Measurements from ENCODE around the gene CCDC198. TPM values are rescaled to one million over a fixed set of nuclear protein-coding genes. Genes with fewer than 3 reads are reported as not detected.
A peak's percentile ranks its signal among the peaks of the same experiment; 100 is the strongest.

The CCDC198 gene
- total and polyA plus RNA-seq, 2 of the 13 experiments (the other 11 are each of a cell fraction or from before 2014, with no cell fraction given), result 0.69 to 0.95 TPM

DNA sequence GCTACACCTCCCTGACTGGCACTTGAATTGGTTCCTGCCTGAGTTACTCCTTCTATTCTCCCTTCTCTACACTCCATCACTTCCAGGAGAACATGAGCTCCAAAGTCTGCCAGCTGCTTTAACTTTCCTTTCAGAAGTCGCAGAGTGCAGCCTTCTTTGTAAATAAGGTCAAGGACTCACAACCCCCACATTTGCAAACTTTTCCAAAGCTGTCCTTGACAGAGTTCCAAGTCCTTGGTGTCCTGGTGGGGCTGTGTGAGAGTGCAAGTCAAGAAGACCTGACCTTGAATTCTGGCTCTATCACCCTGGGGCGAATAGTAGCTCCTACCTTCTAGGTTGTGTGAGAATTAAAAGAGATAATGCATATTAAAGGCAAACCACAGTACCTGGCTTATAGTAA, 15.6 kb downstream of the CCDC198 start:
- Histone ChIP-seq H3K79me2 (ENCODE audit: insufficient read depth, low read length) (no peaks in the 10 kb centered on the region), H3K4me1 (ENCODE audit: insufficient read depth, low read length) (peaks cover 10% of the 10 kb centered on the region), H3K27ac (ENCODE audit: extremely low read length, insufficient read depth, low read length) (no peak overlapping the region), H3K4me3 (replicated peaks in 1 of 3; ENCODE audit: insufficient read depth in 1 of 3, low read depth in 2 of 3, low read length in 3 of 3) (no peak overlapping the region), H3K9me3 (ENCODE audit: low read length) (no peaks in the 10 kb centered on the region), H3K27me3 (ENCODE audit: control insufficient read depth in 1 of 2, insufficient read depth in 2 of 2, low read length in 2 of 2) (no peaks in the 10 kb centered on the region), H3K36me3 (replicated peaks in 1 of 2; ENCODE audit: control insufficient read depth in 1 of 2, insufficient read depth in 2 of 2, low read length in 2 of 2) (no peaks in the 10 kb centered on the region), H4K20me1 (ENCODE audit: insufficient read depth, low read length) (no peaks in the 10 kb centered on the region), H3K4me2 (ENCODE audit: low read depth, low read length) (no peak overlapping the region), H2AFZ (ENCODE audit: low read length) (no peak overlapping the region), H3K9ac (ENCODE audit: insufficient read depth, low read depth, low read length) (no peak overlapping the region)
- in situ Hi-C loops (cut with HindIII; ENCODE audit: extremely low pct_ligation_motif_present, low pct_unique_long_range_greater_than_20kb) (no loop called here), intact Hi-C loops (cut with micrococcal nuclease; ENCODE audit: unreplicated experiment) (no loop called here)
- ChIA-PET POLR2A (no interaction called here), CTCF (ENCODE audit: low intra/inter-chr PET ratio, low total read pairs) (no interaction called here)
- TF ChIP-seq RFX5 (IDR thresholded peaks at IDR 0.05; ENCODE audit: low read depth, low read length), result no peak
- TF ChIP-seq TCF7L2 (IDR thresholded peaks at IDR 0.05; ENCODE audit: low read depth, low read length), result no peak
- TF ChIP-seq GABPB1 (CRISPR knock-in tag; IDR thresholded peaks at IDR 0.05), result no peak
- TF ChIP-seq FOSL1 (CRISPR knock-in tag; IDR thresholded peaks at IDR 0.05; ENCODE audit: borderline replicate concordance), result no peak
- TF ChIP-seq RXRB (CRISPR knock-in tag; IDR thresholded peaks at IDR 0.05; ENCODE audit: borderline replicate concordance), result no peak
- TF ChIP-seq DNMT3B (CRISPR knock-in tag; conservative IDR thresholded peaks at IDR 0.05), result no peak
- BruUV-seq (replicated peaks), result no TSS peak
- ATAC-seq (no peak), DNase-seq (ENCODE audit: low spot score) (no peak), FAIRE-seq (no peak)
- 3% methylated on average over 2 of the region's 2 CpGs for WGBS (ENCODE audit: low lambda C conversion rate)

DNA sequence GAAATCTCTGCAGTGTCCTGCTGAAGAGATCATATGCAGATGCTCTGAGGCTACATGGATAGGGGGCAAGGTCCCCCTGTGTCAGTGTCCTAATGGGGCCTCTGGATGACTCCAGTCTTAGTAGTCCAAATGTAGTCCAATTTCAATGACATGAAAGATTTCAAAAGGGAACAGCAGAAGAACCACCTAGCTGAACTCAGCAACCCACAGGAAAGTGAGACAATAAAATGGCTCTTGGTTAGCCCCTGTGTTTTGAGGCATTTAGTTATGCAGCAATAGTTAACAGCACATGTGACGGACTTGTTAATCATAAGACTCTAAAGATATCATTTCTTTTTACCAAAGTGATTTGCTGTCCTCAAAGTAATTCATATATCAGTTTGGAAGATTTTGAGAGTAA, 22.7 kb downstream of the CCDC198 start:
- H3K27ac ChIP-seq (ENCODE audit: extremely low read length, insufficient read depth, low read length), result no peak overlapping the region
- CTCF ChIA-PET (ENCODE audit: low intra/inter-chr PET ratio, low total read pairs), result no interaction called here
- FAIRE-seq, result no peak

More for the DNA sequence above, 22.7 kb downstream of the CCDC198 start:
- H4K20me1 ChIP-seq (ENCODE audit: insufficient read depth, low read length), result no peaks in the 10 kb centered on the region
- DNase-seq (ENCODE audit: low spot score) (no peak), ATAC-seq (no peak)
- BruUV-seq (replicated peaks), result no TSS peak
- no peak for TF ChIP-seq ZNF772 (CRISPR knock-in tag; IDR thresholded peaks at IDR 0.05)
- TF ChIP-seq ZNF331 (CRISPR knock-in tag; IDR thresholded peaks at IDR 0.05), result peak; percentile 69; the same call in 1 of the 2 replicates
- no peak for TF ChIP-seq PTBP1 (IDR thresholded peaks at IDR 0.05; ENCODE audit: low read depth, low read length, poor library complexity, severe bottlenecking)
- no peak overlapping the region for H3K9ac ChIP-seq (ENCODE audit: insufficient read depth, low read depth, low read length)
- 69% methylated on average over 1 of the region's 1 CpG for WGBS (ENCODE audit: low lambda C conversion rate)
- no peaks in the 10 kb centered on the region for H3K36me3 ChIP-seq (replicated peaks in 1 of 2; ENCODE audit: control insufficient read depth in 1 of 2, insufficient read depth in 2 of 2, low read length in 2 of 2)
- H3K4me3 ChIP-seq (replicated peaks in 1 of 3; ENCODE audit: insufficient read depth in 1 of 3, low read depth in 2 of 3, low read length in 3 of 3), result no peak overlapping the region
- POLR2A ChIA-PET, result no interaction called here
- H2AFZ ChIP-seq (ENCODE audit: low read length), result no peak overlapping the region
- in situ Hi-C loops (cut with HindIII; ENCODE audit: extremely low pct_ligation_motif_present, low pct_unique_long_range_greater_than_20kb), result no loop called here
- H3K4me2 ChIP-seq (ENCODE audit: low read depth, low read length), result no peak overlapping the region
- H3K27me3 ChIP-seq (ENCODE audit: control insufficient read depth in 1 of 2, insufficient read depth in 2 of 2, low read length in 2 of 2), result no peaks in the 10 kb centered on the region; a peak in 1 of 5 replicates
- H3K9me3 ChIP-seq (ENCODE audit: low read length), result no peaks in the 10 kb centered on the region
- intact Hi-C loops (cut with micrococcal nuclease; ENCODE audit: unreplicated experiment), result no loop called here
- H3K4me1 ChIP-seq (ENCODE audit: insufficient read depth, low read length), result no peaks in the 10 kb centered on the region
- no peaks in the 10 kb centered on the region for H3K79me2 ChIP-seq (ENCODE audit: insufficient read depth, low read length)

Data from HepG2 (cell line).